NCI-H748 (cell line): ENCODE results near the gene COL18A1.
"Not testable (repeated sequence)": the region's sequence is repeated elsewhere in the genome, so short reads cannot be mapped to it uniquely, and the experiment has no call there.

Source experiments
- DNase-seq: peaks from one replicate; lab custom pipeline; 2025; ENCODE audit not compliant: unreplicated experiment; lab: John Stamatoyannopoulos, UW

Gene COL18A1

DNA sequence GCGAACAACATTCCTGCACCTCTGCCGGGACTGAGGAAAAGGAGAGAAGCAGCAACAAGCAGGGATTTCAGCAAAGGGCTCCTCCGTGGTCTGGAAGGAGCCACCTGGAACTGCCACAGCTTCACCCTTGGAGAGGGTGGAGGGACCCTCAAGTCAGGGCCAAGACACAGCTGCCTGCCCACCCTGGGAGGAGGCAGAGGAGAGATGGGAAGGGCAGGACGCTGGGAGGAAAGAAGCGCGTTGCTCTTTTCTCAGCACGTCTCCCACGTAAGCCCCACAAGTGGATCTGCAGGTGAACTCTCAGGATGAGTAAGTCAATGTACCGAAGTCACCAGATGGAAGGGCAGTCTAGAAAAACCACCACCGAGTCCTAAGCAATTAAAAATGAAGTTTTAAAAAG, 97.6 kb downstream of the COL18A1 start:
- no peak for DNase-seq

DNA sequence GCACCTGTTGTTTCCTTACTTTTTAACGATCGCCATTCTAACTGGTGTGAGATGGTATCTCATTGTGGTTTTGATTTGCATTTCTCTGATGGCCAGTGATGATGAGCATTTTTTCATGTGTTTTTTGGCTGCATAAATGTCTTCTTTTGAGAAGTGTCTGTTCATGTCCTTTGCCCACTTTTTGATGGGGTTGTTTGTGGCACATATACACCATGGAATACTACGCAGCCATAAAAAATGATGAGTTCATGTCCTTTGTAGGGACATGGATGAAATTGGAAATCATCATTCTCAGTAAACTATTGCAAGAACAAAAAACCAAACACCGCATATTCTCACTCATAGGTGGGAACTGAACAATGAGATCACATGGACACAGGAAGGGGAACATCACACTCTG, 98.3 kb downstream of the COL18A1 start:
- not testable (repeated sequence) for DNase-seq

DNA sequence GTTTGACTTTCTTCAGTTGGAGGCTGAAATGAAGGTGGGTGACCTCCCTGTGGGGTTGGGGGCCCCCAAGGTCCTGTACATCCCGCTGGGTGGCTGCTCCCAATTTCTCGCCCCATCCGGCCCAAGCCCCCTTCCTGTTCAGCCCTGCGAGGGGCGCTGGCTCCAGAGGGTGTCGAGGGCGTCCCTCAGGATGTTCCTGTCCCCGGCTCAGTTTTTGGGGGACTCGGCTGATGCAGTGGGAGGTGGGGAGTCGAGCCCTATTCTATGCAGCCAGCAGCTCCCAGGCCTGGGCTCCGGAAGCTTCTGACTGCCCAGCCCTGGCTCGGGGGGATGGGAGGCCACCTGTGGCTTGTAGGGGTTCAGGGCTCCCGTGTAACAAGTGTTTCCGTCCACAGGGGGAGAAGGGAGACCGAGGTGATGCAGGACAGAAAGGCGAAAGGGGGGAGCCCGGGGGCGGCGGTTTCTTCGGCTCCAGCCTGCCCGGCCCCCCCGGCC, 99.1 kb downstream of the COL18A1 start:
- DNase-seq: no peak

- no peak for DNase-seq
These were observed 99.8 kb downstream of the COL18A1 start for GRCh38 chr21:45504516-45505415.

DNA sequence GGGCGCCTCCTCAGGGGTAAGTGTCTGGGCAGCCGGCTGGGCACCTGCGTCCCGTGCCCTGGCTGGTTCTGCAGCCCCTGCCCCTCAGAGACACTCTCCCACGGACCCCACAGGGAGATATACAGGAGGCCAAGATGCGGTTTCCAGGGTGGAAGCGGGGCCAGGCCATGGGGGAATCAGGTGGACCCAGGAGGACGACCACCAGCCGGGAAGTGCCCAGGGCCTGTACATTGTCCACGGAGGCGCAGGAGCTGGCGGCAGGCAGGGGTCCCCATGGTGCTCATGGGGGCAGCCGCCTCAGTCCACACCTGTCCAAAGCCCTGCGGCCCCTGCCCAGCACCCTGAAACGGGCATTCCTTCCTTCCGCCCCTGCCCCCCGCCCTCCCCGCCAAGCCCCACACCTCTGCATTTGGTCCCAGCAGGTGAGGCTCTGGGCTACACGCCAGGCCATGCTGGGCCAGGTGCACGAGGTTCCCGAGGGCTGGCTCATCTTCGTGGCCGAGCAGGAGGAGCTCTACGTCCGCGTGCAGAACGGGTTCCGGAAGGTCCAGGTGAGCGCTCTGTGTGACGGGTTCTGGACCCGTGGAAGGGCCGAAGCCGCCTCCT, 100.6 kb downstream of the COL18A1 start:
- DNase-seq: peak; percentile 8

GRCh38 chr21:45506241-45506817, 101.4 kb downstream of the COL18A1 start:
- no peak for DNase-seq

DNA sequence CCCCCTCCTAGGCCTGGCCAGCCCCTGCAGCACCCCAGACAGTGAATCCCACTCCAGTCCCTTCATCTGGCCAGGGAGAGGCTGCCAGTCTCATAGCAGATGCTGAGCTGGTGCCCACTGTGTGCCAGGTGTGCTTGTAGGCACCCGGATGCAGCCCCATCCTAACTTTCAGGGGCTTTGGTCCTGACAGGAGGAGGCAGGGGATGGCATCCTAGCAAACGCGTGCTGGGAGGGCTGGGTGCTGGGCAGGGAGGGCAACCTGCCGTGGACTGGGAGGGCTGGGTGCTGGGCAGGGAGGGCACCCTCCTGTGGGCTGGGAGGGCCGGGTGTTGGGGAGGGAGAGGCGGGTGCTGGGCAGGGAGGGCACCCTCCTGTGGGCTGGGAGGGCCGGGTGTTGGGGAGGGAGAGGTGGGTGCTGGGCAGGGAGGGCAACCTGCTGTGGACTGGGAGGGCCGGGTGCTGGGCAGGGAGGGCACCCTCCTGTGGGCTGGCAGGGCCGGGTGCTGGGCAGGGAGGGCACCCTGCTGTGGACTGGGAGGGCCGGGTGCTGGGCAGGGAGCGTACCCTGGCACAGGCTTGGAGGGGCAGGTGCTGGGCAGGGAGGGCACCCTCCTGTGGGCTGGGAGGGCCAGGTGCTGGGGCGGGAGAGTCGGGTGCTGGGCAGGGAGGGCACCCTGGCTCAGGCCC, 102.0 kb downstream of the COL18A1 start:
- DNase-seq: no peak

DNA sequence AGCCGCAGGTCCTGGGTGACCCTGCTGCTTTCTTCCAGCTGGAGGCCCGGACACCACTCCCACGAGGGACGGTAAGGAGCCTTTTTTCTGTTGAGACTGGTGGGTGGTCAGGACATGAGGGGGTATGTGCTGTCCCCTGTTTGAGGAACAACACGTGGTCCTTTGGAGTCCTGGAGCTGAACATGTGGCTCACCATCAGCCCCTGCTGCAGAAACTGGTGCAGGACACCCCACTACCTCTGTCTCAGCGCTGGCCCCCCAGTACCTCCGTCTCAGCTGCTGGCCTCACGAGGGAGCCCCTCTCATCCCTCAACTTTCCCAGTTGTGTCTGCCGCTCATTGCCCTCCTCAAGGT, 102.5 kb downstream of the COL18A1 start:
- no peak for DNase-seq

DNA sequence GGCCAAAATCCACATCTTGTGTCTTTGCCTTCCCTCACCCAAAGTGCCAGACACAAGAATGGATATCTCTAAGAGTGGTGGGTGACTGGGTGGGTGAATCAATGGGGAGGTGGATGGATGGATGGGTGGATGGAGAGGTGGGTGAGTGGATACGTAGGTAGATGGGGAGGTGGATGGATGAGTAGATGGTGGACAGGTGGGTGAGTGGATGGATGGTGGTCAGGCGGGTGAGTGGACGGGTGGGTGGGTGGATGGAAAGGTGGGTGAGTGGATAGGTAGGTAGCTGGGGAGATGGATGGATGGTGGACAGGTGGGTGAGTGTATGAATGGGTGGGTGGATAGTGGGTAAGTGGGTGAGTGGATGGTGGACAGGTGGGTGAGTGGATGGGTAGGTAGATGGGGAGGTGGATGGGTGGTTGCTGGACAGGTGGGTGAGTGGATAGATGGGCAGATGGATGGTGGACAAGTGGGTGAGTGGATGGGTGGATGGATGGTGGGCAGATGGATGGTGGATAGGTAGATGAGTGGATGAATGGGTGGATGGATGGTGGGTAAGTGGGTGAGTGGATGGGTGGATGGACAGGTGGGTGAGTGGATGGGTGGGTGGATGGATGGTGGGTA, 103.0 kb downstream of the COL18A1 start:
- no peak for DNase-seq

GRCh38 chr21:45508607-45509565, 103.9 kb downstream of the COL18A1 start:
- peak; percentile 2 for DNase-seq

GRCh38 chr21:45509566-45510465, 104.9 kb downstream of the COL18A1 start:
- DNase-seq: no peak

GRCh38 chr21:45510466-45510955, 105.5 kb downstream of the COL18A1 start:
- no peak for DNase-seq

- DNase-seq: no peak
These were observed 106.0 kb downstream of the COL18A1 start for GRCh38 chr21:45511007-45511406.

- no peak for DNase-seq
These were observed 106.9 kb downstream of the COL18A1 start for GRCh38 chr21:45511661-45512431.

GRCh38 chr21:45512626-45513002, 107.6 kb downstream of the COL18A1 start:
- DNase-seq: no peak

DNA sequence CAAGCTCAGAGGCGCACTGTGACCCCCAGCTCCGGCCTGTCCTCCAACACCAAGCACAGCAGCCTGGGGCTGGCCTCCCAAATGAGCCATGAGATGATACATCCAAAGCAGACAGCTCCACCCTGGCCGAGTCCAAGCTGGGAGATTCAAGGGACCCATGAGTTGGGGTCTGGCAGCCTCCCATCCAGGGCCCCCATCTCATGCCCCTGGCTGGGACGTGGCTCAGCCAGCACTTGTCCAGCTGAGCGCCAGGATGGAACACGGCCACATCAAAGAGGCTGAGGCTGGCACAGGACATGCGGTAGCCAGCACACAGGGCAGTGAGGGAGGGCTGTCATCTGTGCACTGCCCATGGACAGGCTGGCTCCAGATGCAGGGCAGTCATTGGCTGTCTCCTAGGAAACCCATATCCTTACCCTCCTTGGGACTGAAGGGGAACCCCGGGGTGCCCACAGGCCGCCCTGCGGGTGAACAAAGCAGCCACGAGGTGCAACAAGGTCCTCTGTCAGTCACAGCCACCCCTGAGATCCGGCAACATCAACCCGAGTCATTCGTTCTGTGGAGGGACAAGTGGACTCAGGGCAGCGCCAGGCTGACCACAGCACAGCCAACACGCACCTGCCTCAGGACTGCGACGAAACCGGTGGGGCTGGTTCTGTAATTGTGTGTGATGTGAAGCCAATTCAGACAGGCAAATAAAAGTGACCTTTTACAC, 108.2 kb downstream of the COL18A1 start:
- peak; percentile 63 for DNase-seq

- peak; percentile 21 for DNase-seq
These were observed 108.9 kb downstream of the COL18A1 start for GRCh38 chr21:45513741-45514310.
